GM18867 (cell line): ENCODE measurements around the gene SLC22A13.
"Not testable (repeated sequence)": the region's sequence is repeated elsewhere in the genome, so short reads cannot be mapped to it uniquely, and the experiment has no call there.

Source experiments
- ATAC-seq: cut with Tn5 transposase; IDR thresholded peaks from one replicate; pipeline ENCODE4 v1.9.1; 2021; ENCODE audit warnings: mild to moderate bottlenecking, moderate library complexity; ENCODE audit not compliant: unreplicated experiment

The SLC22A13 gene, protein sequence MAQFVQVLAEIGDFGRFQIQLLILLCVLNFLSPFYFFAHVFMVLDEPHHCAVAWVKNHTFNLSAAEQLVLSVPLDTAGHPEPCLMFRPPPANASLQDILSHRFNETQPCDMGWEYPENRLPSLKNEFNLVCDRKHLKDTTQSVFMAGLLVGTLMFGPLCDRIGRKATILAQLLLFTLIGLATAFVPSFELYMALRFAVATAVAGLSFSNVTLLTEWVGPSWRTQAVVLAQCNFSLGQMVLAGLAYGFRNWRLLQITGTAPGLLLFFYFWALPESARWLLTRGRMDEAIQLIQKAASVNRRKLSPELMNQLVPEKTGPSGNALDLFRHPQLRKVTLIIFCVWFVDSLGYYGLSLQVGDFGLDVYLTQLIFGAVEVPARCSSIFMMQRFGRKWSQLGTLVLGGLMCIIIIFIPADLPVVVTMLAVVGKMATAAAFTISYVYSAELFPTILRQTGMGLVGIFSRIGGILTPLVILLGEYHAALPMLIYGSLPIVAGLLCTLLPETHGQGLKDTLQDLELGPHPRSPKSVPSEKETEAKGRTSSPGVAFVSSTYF

GRCh38 chr3:38265604-38266307 lies at the start of gene SLC22A13:
TSS of gene SLC22A13 (plus strand) at chr3:38265812. CDS start at chr3:38265861, 49 bp downstream.
- no peak for ATAC-seq

GRCh38 chr3:38219609-38220197 lies 45.9 kb upstream of the SLC22A13 start:
- ATAC-seq, result no peak

DNA sequence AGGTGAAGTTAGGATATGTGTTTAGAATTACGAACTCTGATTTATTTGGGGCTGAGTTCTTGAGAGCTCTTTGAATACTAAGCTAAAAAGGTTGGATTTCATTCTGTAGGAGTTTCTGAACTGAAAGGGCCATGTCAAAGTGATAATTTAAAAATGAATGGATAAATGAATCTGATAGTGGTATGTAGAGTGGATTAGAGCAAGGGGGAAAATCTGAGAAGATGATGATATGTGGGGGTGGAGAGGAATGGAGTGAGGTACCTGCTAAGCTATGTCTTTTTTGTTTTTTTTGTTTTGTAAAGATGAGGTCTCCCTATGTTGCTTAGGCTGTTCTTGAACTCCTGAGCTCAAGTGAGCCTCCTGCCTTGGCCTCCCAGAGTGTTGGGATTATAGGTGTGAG lies 44.6 kb upstream of the SLC22A13 start:
- ATAC-seq, result no peak

- ATAC-seq, result no peak
These were observed 43.5 kb upstream of the SLC22A13 start for GRCh38 chr3:38222032-38222634.

GRCh38 chr3:38224357-38224756 lies 41.3 kb upstream of the SLC22A13 start:
- ATAC-seq, result no peak

- ATAC-seq, result no peak
These were observed 39.3 kb upstream of the SLC22A13 start for GRCh38 chr3:38226273-38226672.

- ATAC-seq, result no peak
These were observed 37.6 kb upstream of the SLC22A13 start for GRCh38 chr3:38227989-38228388.

DNA sequence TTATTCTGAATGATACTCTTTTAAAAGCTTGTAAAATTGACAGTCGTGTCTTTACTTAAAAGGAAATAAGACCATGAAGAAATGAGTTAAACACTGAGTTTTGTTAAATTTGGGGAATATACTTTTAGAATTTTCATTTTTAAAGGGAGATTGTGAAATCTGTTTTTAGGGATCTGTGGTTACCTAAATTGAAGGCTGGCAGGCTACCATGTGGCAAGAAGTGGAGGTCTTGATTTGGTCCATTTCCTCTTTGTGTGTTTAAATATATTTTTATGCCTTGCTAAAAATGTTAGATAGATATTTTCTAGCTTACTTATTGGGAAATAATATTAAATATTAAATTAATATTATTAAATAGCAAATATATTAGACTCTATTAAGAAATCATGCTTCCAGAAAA lies 36.6 kb upstream of the SLC22A13 start:
- no peak for ATAC-seq

- no peak for ATAC-seq
These were observed 32.9 kb upstream of the SLC22A13 start for GRCh38 chr3:38232701-38233100.

- ATAC-seq, result no peak
These were observed 30.1 kb upstream of the SLC22A13 start for GRCh38 chr3:38235466-38235865.

DNA sequence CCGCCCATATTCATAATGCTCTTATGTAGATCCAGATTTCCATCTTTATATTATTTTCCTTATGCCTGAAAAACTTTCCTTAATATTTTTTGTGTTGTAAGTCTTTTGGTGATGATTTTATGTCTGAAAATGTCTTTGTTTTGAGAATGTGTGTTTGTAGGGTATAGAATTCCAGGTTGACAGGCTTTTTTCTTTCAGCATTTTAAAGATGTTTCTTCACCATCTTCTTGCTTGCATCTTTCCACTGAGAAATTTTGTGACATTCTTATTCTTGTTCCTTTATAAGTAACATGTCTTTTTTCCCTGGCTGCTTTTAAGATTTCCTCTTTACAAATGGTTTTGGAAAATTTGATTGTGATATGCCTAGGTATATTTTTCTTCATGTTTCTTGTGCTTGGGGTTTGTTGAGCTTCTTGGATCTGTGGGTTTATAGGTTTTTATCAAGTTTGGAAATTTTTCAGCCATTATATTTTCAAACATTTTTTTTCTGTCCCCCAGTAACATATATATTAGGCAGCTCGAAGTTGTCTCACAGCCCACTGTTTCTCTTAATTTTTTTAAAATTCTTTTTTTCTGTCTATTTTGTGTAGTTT lies 27.1 kb upstream of the SLC22A13 start:
- no peak for ATAC-seq

- ATAC-seq, result not testable (repeated sequence)
These were observed 22.8 kb upstream of the SLC22A13 start for GRCh38 chr3:38242812-38243211.

DNA sequence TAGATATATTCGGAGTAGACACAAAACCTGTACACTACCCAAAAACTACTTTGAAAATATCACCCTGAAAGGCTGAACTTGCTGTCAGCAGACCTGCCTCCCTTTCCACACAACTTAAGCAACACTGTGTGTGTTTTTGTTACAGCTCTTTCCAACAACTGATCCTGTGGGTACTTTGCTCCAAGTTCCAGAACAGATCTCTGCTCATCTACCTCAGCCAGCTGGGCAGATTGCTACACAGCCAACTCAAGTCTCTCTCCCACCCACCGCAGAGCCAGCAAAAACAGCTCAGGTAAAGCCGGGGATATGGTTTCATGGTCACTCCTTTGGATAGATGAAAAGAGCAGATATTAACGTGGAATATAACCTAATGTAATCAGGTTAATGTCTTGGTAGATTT lies 19.7 kb upstream of the SLC22A13 start:
- no peak for ATAC-seq

- ATAC-seq, result no peak
These were observed 18.1 kb upstream of the SLC22A13 start for GRCh38 chr3:38247366-38248035.

DNA sequence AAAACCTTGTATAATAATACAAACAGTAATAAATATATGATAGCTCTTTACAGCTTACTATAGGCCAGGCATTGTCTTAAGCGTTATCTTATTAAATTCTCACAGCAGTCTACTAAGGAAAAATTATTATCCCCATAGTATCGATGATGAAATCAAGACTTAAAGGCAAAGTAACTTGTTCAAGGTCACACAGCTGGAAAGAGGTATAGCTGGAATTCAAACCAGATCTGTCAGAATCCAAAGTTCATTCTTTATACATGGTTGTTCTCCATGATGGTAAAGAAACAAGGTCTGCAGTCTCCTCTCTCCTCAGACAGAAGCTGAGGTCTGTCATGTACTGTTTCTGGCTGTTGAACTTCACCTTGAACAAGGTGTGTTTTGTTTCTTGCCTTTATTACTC lies 15.4 kb upstream of the SLC22A13 start:
- ATAC-seq, result no peak

DNA sequence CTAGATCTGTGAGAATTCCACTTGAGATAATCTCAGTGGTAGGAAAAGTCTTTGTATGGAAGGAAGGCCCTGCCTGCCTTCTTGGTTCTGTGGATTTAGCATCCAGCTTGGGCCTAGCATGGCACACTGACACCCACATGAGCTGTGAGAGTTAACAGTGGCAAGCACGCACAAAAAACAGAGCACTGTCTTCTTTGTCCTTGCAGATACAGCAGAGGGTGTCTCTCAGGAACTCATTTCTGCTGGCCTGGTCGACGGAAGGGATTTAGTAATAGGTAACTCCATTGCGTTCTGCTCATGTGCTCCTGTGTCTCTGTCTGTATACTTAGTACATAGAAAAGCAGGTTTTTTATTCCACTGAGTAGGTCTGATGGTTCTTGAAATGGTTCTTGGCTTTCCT lies 14.4 kb upstream of the SLC22A13 start:
- ATAC-seq, result no peak

- no peak for ATAC-seq
These were observed 11.9 kb upstream of the SLC22A13 start for GRCh38 chr3:38253704-38254103.

- ATAC-seq, result no peak
These were observed 10.7 kb upstream of the SLC22A13 start for GRCh38 chr3:38254872-38255271.

DNA sequence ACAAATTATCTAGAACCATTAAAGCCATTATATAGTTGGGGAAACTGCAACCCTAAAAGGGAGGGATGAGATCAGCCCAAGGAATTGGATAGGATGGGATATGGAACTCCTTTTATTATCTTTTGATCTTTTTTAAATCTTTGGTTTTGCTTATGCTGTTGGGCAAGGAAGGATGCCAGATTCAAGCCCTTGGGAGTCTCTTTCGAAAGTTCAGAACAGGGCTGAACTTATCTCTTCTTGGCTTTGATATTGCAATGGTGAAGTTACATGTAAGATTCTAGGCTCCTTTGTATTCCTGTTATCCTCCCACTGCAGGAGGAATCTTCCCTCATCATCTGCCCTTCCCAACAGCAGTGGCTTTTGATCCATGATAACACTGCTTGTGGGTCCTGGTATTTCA lies 10.0 kb upstream of the SLC22A13 start:
- ATAC-seq, result no peak

DNA sequence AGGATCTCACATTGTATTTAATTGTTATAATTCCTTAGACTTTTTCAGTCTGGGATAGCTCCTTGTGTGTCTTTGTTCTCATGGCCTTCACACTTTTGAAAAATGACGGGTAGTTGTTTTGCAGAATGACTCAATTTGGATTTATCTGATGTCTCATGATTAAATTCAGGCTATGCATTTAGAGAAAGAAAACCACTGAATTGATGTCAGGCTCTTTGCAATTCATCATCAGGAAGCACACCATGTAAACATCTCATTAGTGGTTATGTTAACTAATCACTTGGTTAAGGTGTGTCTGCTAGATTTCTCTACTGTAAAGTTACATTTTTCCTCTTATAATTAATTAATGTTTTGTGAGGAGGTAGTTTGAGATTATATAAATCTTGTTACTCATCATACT lies 8.0 kb upstream of the SLC22A13 start:
- no peak for ATAC-seq
